ENCODE measurements around the gene BORCS5. TPM values are rescaled to one million over a fixed set of nuclear protein-coding genes. Genes with fewer than 3 reads are reported as not detected.
A peak's percentile ranks its signal among the peaks of the same experiment; 100 is the strongest.
"Not testable (repeated sequence)": the region's sequence is repeated elsewhere in the genome, so short reads cannot be mapped to it uniquely, and the experiment has no call there.

BORCS5 gene
- 10 to 100 TPM in 1 of 3 donors, 1 to 10 TPM in 2; 5.9 to 11.4 (median 7.9) TPM for polyA plus RNA-seq

DNA sequence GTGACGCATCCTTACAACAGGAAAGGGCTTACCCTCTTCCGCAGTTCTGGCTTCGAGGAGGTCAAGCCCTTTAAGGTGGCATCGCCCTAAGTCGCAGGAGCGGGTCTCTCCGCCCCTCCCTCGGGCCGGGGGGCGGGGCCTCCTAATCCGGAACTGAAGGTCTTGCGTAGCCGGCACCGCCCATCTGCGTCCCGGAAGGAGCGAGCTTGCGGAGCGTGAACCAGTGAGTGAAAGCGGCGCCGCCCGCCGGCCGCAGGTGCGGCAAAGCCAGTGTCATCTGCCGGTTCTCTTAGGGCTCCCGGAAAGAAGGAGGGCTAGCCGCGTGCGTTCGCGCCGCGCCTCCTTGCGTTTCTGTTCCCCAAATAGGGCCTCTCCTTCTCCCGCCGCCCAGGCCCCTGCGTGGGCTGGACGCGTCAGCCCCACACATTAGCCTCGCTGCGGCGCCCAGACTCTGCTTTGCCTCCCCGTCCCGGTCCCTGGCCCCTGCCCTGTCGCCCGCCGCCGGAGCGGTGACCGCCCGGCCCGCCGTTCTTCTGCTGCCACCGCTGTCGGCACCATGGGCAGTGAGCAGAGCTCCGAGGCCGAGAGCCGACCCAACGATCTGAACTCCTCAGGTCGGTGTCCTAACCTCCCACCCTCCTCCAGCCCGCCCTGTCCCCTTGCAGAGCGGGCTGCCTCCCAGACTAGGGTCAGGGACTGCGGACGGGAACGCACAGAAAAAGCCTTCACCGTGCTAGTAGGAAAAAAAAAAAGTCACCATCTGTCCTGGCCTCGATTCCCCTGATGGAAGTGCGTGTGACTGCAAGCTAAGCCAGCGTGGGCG lies at the start of gene BORCS5:
TSS of gene BORCS5 (plus strand) at position 183 of the 823 bp plus-strand sequence. CDS start at position 557, 374 bp downstream.
- H3K27ac ChIP-seq (ENCODE audit: low read depth, low read length), result peak within 1 kb of the TSS; percentile 92
- WGBS, 3 donors, result 0 to 1% (median 0%) methylated on average over 67 to 72 of the region's 72 CpGs

- 91 to 99% (median 93%) methylated on average over 9 to 10 of the region's 10 CpGs for WGBS, 3 donors
- H3K27ac ChIP-seq (ENCODE audit: low read depth, low read length), result not testable (repeated sequence)
These were observed 46.2 kb upstream of the BORCS5 start for GRCh38 chr12:12310695-12311094.

DNA sequence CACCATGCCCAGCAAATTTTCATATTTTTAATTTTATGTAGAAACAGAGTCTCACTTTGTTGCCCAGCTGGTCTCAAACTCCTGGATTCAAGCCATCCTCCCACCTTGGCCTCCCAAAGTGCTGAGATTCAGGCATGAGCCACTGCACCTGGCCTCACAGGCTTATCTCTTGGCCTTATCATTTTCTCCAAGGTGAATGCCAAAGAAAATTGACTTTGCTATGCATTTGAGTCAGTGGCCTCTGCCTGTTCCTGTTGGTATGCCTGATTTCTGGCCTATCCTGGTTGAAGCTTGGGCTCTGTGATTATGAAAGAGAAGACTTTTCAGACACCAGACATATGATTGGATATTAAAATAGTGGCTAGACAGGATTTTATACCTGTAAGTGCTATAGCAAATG lies 41.0 kb upstream of the BORCS5 start:
- H3K27ac ChIP-seq (ENCODE audit: low read depth, low read length), result no peak overlapping the region

DNA sequence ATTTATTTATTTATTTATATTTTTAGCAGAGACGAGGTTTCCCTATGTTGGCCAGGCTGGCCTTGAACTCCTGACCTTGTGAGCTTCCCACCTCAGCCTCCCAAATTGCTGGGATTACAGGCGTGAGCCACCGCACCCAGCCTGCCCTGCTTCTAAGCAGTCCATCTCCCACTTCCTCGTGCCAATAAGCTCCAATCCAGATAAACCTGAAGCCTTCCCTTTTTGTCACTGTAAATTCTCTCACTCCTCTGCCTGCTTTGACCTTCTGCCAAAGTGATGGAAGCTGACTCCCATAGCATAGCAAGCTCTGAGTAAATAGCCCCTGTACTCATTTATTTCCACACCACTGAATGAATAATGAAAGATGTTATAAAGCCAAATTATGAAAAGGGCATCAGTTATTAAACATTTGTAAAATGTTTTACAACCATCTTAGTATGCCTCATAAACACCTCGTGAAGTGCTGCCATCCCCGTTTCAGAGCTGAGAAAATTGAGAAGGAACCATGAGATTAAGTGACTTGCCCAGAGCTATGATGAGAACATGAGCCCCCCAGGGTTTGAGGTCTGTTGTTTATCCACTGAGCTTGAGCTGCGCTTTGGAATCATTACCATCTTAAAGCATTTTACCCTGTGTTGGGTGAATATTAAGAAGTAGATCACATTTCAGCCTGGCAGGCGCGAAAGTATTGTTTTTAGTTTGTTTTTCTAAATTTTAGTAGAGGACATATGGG lies 37.3 kb upstream of the BORCS5 start:
- no peak overlapping the region for H3K27ac ChIP-seq (ENCODE audit: low read depth, low read length)
- WGBS, 3 donors, result 50 to 62% (median 55%) methylated on average over 9 of the region's 9 CpGs

DNA sequence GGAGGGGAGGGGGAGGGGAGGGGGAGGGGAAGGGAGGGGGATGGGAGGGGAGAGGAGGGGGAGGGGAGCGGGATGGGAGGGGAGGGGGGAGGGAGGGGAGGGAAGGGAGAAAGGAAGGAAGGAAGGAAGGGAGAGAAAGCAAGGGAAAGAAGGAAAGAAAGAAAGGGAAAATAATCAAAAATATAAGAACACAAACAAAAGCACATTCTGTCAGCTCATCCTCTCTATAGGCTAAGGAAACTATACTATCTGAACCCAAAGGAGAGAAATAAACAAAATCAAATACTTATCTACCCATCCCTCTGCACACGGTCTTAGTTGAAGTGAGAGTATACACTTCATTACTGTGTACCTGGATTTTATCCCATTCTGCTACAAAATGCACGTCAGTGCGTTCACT lies 33.8 kb upstream of the BORCS5 start:
- no peak overlapping the region for H3K27ac ChIP-seq (ENCODE audit: low read depth, low read length)
- 47 to 77% (median 76%) methylated on average over 3 to 4 of the region's 4 CpGs for WGBS, 3 donors

DNA sequence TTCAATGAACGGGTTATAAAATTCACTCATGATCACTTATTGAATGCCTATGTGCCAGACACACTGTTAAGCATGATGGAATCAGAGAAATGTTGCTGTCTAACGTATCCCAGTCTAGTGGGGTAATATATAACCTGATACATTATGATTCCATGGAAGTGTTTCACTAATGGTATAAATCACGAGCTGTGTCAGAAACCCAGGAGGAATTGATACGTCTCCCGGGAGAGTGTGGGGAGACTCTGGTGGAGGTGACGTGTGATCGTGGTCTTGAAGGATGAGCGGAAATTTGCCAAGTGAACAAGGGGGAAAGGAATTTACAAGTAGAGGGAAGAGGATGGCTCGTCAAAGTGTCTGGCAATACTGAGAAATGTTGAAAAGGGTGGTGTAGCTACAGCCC lies 33.3 kb upstream of the BORCS5 start:
- no peak overlapping the region for H3K27ac ChIP-seq (ENCODE audit: low read depth, low read length)
- 69 to 77% (median 76%) methylated on average over 9 of the region's 9 CpGs for WGBS, 3 donors

- H3K27ac ChIP-seq (ENCODE audit: low read depth, low read length), result no peak overlapping the region
- whole genome bisulfite sequencing, 3 donors, result 82 to 89% (median 89%) methylated on average over 3 of the region's 3 CpGs
These were observed 30.6 kb upstream of the BORCS5 start for GRCh38 chr12:12326262-12326661.

DNA sequence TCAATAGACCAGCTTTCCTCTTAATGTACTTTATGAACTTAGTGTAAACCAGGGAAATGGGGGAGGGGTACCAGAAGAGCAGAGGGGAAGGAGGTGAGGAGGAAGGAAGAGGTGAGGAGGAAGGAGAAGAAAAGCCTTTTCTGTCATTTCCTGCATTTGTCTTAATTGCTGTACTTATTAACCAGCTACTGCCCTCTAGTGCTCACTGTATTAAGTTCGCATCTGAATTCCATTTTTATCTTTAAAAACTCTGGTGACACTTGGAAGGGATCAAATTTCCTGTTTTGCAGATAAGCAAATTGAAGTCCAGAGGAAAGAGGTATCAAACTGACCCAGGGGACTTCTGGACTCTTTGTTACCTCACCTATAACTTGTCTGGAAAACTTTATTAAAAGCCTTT lies 29.1 kb upstream of the BORCS5 start:
- 0 to 3% (median 0%) methylated on average over 1 of the region's 1 CpG for WGBS, 3 donors
- no peak overlapping the region for H3K27ac ChIP-seq (ENCODE audit: low read depth, low read length)

- H3K27ac ChIP-seq (ENCODE audit: low read depth, low read length), result no peak overlapping the region
- WGBS, 3 donors, result 61 to 89% (median 89%) methylated on average over 7 of the region's 7 CpGs
These were observed 25.6 kb upstream of the BORCS5 start for GRCh38 chr12:12331244-12331771.

DNA sequence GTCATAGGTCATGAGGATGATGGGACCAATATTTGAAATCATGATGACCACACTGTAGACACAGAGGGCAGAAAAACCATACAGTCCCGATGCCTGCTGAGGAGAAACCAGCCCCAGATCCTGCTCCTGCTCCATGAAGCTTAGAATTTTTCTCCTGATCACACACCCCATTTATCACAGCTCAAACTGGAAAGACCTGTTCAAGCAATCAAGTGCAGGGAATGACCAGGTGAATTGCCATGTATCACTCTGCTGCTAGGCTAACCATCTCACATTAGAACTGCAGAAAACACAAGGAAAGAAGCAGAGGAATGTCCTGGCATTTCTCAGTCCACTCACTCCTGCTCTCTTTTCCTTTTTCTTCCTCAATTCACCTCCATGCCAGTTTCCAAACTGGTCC lies 25.0 kb upstream of the BORCS5 start:
- WGBS, 3 donors, result 19 to 89% (median 88%) methylated on average over 1 of the region's 1 CpG
- H3K27ac ChIP-seq (ENCODE audit: low read depth, low read length), result no peak overlapping the region

GRCh38 chr12:12333407-12334366 lies 23.2 kb upstream of the BORCS5 start:
- H3K27ac ChIP-seq (ENCODE audit: low read depth, low read length), result no peak overlapping the region
- 58 to 79% (median 65%) methylated on average over 12 of the region's 12 CpGs for WGBS, 3 donors

DNA sequence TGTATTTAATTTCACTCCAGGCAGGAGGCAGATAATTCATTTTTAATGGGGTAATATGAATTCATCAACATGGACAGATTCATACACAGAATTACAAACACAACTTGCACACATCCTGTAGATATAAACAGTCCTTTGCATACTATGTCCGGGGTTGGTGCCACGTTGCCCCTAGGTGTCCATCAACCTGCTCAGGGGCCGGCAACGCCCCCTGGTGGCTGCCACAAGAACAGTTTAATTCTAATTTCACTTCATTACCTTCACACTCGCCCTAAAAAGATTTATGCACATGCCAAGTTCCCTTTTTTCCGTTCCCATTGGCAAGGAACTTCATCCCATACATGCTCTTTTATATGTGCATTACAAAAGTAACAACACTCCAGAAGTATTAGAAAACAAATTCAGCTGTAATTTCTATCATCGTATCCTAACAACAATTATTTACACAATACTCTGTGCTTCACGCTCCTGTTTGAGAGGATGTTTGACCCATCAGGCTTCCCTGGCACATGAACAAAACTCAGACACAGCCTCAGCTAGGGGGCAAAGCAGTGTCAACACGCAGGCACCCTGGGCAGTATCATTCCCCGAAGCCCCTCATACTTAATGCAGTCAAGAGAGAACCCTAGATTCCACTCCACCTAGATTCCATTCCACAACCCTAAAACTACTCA lies 22.4 kb upstream of the BORCS5 start:
- no peak overlapping the region for H3K27ac ChIP-seq (ENCODE audit: low read depth, low read length)
- 25 to 29% (median 28%) methylated on average over 10 of the region's 10 CpGs for WGBS, 3 donors

DNA sequence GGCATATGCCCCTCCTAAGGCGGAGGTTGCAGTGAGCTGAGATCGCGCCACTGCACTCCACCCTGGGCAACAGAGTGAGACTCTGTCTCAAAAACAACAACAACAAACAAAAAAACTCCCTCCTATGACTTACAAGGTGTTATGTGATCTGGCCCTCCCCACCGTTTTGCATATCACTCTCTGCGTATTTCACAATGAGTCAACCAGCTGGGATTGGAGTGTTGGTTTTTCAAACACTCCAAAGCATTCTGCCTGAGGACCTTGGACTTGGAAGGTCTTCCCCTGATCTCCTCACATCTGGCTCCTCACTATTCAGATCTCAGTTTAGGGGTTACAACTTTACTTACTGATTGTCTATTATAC lies 20.8 kb upstream of the BORCS5 start:
- WGBS, 3 donors, result 83 to 85% (median 84%) methylated on average over 5 of the region's 5 CpGs
- no peak overlapping the region for H3K27ac ChIP-seq (ENCODE audit: low read depth, low read length)

DNA sequence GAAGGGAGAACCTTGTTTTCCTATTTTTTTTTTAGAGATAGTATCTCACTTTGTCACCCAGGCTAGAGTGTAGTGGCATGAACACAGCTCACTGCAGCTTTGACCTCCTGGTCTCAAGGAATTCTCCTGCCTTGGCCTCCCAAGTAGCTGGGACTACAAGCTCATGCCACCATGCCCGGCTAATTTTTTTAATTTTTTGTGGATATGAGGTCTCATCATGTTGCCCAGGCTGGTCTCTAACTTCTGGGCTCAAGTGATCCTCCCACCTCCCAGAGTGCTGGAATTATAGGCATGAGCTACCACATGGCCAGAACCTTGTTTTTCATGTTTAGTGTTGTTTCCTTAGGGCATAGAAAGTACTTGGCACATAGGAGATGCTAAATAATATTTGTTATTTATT lies 20.4 kb upstream of the BORCS5 start:
- no peak overlapping the region for H3K27ac ChIP-seq (ENCODE audit: low read depth, low read length)
- 86 to 100% (median 95%) methylated on average over 1 of the region's 1 CpG for WGBS, 3 donors

DNA sequence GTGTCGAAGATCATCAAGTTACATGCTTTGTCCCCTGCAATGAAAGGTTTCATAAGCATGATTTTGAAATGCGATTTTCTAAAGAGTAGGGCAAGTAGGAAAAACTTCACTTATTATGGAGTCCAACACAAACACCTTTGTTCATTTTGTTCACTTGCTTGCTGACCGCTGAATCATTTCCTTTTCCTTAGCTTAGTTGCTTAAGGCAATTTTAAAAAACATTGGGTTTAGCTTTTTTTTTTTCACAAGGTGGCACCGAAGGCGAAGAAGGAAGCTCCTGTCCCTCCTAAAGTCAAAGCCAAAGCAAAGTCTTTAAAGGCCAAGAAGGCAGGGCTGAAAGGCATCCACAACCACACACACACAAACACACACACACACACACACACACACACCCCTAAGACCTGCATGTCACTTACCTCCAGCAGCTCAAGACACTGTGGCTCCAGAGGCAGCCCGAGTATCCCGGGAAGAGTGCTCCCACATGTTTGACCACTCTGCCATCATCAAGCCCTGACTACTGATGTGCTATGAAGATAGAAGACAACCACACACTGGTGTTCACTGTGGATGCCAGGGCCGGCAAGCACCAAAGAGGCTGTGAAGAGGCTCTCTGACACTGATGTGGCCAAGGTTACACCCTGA lies 18.2 kb upstream of the BORCS5 start:
- WGBS, 3 donors, result 60 to 90% (median 65%) methylated on average over 8 of the region's 8 CpGs
- no peak overlapping the region for H3K27ac ChIP-seq (ENCODE audit: low read depth, low read length)

GRCh38 chr12:12349711-12350665 lies 6.9 kb upstream of the BORCS5 start, which contains the start of gene MANSC1:
MANSC1 (minus strand) TSS chr12:12350242; CDS start chr12:12343314, 6,928 bp downstream.
- 0 to 1% (median 1%) methylated on average over 60 to 68 of the region's 68 CpGs for WGBS, 3 donors
- H3K27ac ChIP-seq (ENCODE audit: low read depth, low read length), result peak within 1 kb of the TSS; percentile 13

Measured in adipose tissue (tissue), 3 donors.